ENCODE measurements around the gene NPTX2.

DNA sequence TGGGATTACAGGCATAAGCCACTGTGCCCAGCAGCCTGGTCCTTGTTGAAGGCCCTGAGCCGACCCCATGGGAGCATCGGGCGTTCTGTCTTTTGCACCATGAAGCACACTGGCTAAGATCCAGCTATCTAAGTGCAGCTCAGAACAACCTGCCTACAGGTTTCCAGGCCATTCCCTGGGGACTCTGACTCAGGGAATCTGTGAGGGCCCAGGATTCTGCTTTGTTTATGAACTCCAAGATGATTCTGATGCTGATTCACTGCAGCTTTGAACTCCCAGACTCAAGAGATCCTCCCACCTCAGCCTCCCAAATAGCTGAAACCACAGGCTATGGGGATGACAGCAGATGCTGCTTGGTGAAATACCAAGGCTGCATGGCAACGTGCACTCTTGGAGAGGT, 30.2 kb downstream of the NPTX2 start:
- TF ChIP-seq CTCF (IDR thresholded peaks at IDR 0.05), result no peak
- TF ChIP-seq POLR2A (IDR thresholded peaks at IDR 0.05), result no peak
- TF ChIP-seq EP300 (IDR thresholded peaks at IDR 0.05), result no peak

All from suprapubic skin (tissue), 3 donors.